NCI-H2029 (cell line): ENCODE measurements around the gene AGAP1.

ENCODE experiments used
- DNase-seq: peaks from one replicate; lab custom pipeline; 2025; lab: John Stamatoyannopoulos, UW

AGAP1 gene

GRCh38 chr2:235533198-235533597, 39.4 kb downstream of the AGAP1 start:
- no peak for DNase-seq

DNA sequence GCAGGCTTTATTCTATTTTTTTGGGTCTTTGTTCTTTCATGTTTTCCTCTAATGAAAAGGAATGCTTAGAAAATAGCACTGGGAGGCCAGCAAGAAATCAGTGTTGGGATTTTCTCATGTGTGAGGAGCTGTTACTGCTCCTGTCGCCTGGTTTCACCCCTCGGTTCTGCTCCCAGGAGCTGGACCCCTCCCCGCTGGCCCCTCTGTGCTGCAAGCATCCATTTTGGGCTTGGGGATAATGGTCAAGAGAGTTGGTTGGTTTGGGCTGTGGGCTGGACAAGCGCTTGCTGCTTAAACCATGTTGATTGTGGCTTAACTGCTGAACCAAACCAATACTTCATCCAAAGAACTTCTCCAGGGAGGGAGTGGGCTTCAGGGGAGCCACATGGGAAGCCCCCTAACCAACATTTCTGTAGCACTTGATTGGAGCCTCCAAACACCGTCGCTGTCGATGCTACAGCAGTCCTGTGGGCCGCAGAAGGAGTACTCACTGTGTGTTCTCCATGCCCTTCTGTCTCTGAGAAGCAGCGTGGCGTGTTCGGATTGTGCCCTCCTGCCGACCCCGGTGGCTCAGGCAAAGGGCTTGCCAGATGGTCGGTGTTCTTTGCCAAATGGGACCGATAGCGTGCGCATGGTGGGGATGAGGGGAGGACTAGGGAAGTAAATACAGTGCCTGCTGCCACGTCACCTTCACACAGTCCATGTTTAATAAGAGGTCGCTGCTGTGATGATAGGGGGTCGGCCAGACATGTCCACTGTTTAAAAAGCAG, 40.0 kb downstream of the AGAP1 start:
- DNase-seq: no peak

GRCh38 chr2:235534678-235535422, 41.0 kb downstream of the AGAP1 start:
- DNase-seq: no peak

- DNase-seq: no peak
These were observed 41.7 kb downstream of the AGAP1 start for GRCh38 chr2:235535423-235536130.

- DNase-seq: no peak
These were observed 42.9 kb downstream of the AGAP1 start for GRCh38 chr2:235536711-235537110.

- no peak for DNase-seq
These were observed 43.3 kb downstream of the AGAP1 start for GRCh38 chr2:235537186-235537585.

- no peak for DNase-seq
These were observed 43.7 kb downstream of the AGAP1 start for GRCh38 chr2:235537587-235537986.

DNA sequence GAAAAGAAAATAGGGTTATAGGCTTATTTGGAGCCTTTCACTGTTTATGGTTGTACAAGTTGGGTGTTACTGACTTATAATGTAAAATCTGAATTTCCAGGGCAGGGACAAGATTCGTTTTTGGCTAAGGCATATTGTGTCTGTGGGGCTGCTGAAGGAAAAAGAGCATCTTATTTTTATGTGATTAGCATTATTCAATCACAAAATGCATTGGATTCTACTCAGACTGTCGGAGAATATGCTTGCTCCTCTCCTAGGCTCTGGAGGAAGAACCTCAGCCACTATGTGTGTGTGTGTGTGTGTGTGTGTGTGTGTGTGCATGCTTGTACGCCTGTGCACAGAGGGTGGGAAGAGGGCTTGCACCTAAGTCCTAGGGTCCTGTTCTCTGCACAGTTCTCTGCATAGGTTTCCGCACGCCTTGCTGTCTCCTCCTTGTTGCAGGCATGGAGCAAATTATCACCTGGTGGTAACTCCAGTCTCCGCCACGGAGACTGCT, 44.3 kb downstream of the AGAP1 start:
- no peak for DNase-seq

DNA sequence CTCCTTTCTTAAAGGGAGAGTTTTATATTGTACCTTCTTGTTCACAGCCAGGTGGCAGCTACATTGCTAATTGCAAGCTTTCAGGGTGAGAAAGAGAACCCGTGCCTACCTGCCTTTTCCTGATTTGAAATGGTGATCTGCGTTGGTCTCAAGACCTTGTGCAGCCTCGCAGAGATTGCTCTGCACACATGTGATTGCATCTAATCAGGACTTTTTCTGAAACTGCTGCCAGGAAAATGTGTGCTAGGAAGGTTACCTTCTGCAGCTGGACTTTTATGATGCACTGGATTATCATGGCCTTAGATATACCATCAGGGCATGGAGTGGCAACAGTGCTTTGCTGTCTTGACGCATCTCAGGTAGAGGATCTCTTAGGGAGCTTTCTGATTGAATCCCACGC, 45.1 kb downstream of the AGAP1 start:
- DNase-seq: no peak

DNA sequence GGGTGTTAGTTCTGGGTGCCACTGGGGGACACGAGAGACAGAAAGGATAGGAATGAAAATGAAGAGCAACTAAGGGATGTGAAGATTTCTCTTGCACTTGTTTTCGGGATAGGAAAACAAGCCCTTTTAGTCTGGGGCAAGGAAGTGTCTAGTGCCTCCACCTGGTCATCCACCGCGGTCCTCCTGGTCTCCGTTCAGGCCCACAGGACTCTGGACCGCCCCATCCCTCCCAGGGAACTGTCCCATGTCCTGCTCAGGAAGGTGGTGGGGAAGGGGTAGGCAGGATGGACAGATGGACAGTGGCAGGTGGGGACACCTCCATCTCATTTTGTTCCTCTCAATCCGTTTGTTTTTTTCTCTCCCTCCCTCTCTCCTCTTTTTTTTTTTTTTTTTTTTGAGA, 45.9 kb downstream of the AGAP1 start:
- DNase-seq: no peak

DNA sequence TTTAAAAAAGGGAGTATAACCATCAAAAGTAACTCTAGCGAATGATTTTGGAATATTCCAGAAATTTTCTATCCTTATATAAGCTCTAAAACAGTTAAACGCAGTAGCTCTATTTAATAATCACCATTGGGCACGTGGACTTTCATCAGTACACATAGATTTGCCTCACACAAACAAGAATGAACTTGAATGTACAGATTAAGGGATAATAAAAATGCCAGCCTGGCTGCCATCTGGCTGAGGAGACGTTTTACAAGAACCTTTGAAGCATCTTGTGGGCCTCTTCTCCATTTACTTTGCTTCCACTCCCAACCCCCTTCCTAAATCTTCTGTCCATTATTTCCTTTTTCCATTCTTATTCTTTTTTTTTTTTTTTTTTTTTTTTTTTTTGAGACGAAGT, 47.2 kb downstream of the AGAP1 start:
- no peak for DNase-seq

DNA sequence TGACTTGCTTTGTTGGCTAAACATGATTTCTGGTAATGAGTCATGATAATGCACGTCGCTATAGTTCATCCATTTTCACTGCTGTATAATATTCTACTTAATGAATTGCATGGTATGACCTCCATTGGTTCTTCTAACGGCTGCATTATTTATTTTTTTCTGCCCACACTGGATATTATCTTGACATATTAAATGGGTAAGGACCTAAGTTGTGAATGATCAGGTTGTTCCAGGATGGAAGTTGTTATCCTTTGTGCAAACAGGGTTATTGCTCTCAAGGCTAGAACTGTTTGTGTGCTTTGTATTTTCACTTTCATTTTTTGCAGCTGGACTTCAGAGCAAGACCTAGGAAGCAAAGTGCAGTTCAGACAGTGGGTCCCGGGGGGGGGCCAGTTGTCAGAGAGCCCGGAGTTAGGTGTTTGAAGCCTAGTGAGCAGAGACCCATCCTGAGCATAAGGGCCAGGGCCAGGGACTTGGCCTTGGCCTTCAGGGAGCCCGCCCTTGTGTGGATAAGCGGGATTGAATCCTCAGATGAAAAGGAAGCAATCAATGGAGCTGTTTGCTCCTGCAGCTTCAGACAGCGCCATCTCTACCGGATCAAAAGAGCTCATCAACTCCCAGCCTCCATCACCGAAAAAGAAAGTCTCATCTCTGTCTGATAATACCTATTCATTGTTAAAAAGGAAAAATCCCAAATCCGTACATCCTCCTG, 48.2 kb downstream of the AGAP1 start:
- DNase-seq: peak; percentile 11

- DNase-seq: peak; percentile 50
These were observed 48.9 kb downstream of the AGAP1 start for GRCh38 chr2:235542733-235543127.

- no peak for DNase-seq
These were observed 49.4 kb downstream of the AGAP1 start for GRCh38 chr2:235543128-235543750.

DNA sequence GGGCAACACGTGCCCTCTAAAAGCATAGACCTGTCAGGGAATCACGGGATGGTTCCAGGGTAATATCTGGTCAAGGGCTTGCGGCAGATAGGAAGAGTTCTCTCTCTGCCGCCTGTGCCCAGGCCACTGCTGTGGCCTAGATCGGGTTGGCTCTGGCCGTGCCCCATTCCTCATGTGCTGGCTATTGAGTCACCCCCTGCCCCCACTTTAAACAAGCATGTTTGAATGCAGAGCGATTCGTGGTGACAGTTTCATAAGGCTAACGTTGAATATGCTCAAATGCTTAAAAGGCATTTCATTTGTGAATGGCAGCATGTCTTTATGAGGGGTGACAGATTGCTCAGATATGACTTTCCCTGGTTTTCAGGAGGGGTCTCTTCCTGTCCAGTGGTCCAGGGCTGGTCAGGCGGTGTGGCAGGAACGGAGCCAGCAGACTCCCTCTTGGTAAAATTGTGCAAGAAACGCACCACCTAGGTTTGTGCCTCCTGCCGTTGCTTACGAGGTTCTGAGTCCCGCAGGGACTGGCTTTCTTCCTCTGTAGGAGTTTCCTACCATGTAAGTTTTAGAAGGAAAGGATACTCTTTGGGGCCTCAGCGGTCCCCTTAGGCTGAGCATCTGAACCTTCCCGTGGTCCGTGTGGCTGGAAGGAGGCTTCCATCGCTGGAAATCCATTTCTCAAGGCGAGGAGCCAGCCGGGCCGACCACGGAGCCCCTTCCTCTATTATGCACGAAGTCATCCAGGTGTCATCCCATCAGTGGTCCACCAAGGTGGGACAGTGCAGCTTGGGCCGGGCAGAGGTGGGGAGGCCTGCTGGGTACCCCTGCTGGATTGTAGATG, 50.2 kb downstream of the AGAP1 start:
- DNase-seq: no peak

DNA sequence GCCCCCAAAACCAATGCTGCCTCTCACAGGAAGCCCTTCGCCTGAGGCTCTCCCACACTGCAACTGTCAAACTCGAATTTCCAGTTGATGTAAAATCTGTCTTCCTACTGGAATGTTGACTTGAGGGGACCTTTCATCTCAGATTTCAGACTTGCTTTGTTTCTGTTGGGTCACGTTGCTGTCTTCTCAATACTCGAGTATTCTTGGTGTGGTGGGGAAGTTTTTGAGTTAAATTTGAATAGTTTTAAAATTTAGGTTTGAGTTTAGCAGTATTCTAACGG, 50.8 kb downstream of the AGAP1 start:
- no peak for DNase-seq

GRCh38 chr2:235545339-235546150, 51.7 kb downstream of the AGAP1 start:
- DNase-seq: no peak

- no peak for DNase-seq
These were observed 52.2 kb downstream of the AGAP1 start for GRCh38 chr2:235546151-235546435.

DNA sequence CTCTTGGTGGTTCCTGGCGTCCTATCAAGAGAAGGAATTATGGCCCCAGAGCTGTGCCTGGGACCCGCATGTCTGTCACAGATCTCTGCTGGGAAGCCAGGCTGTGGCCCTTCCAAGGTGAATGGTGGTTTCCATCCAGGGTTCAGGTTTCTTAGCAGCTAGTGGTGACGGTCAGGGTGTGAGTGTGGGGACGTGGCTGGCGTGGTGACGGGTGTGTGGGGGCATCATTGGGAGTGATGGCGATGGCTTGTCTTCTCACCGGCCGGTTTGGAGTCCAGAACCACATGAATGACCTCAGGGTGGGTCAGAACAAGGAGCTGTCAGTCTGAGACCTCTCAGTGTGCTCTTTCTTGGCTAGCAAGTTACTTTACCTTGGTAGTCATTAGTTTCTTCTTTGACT, 52.6 kb downstream of the AGAP1 start:
- DNase-seq: no peak

DNA sequence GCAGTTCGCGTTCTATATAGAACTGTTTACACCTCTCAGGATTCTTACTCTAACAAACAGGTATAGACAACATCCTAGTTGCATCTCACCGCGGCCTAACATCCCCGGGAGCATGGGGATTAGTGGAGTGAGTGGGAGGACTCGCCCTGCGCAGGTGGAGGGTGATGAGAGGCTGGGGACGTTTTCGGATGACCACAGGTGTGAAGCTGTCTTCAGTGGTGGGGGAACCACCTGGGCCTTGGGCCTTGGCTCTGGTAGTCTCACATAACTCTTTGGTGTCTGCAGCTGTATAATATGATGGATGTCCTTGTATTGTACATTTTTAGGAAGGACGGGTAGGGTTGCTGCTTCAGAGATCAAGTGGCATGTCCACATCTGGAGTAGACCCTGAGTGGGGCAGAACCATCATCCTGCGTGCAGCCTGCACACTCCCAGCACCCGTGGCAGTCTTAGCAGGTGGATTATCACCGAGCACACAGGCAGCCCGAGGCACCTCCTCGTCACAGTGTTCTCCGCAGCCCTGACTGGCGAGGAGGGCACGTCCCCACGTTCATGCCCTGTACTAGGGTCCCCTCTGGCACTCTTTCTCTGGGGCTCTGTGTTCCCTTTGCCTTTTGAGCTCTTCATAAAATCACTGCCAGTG, 56.0 kb downstream of the AGAP1 start:
- DNase-seq: no peak
